OCI-M2 (cell line): ENCODE measurements around the gene PREPL.
"Not testable (repeated sequence)": the region's sequence is repeated elsewhere in the genome, so short reads cannot be mapped to it uniquely, and the experiment has no call there.

Experiments used
- DNase-seq: peaks from one replicate; lab custom pipeline; 2025; ENCODE audit not compliant: unreplicated experiment; lab: John Stamatoyannopoulos, UW

Gene PREPL

GRCh38 chr2:44349506-44349905 is 11.8 kb downstream of the PREPL start:
- DNase-seq: no peak

GRCh38 chr2:44348400-44348799 is 12.9 kb downstream of the PREPL start:
- no peak for DNase-seq

- no peak for DNase-seq
Observed at GRCh38 chr2:44347526-44347925, 13.8 kb downstream of the PREPL start.

- no peak for DNase-seq
Observed at GRCh38 chr2:44342854-44343253, 18.4 kb downstream of the PREPL start.

- DNase-seq: no peak
Observed at GRCh38 chr2:44335806-44336538, 25.3 kb downstream of the PREPL start.

GRCh38 chr2:44333994-44334393 is 27.3 kb downstream of the PREPL start:
- no peak for DNase-seq

GRCh38 chr2:44330801-44331200 is 30.5 kb downstream of the PREPL start:
- DNase-seq: no peak

- no peak for DNase-seq
Observed at GRCh38 chr2:44329343-44329742, 32.0 kb downstream of the PREPL start.

GRCh38 chr2:44328750-44329149 is 32.5 kb downstream of the PREPL start:
- DNase-seq: no peak

- no peak for DNase-seq
Observed at GRCh38 chr2:44326548-44327264, 34.6 kb downstream of the PREPL start.

GRCh38 chr2:44325897-44326296 is 35.4 kb downstream of the PREPL start:
- no peak for DNase-seq

GRCh38 chr2:44324971-44325426 is 36.3 kb downstream of the PREPL start:
- no peak for DNase-seq

- no peak for DNase-seq
Observed at GRCh38 chr2:44321360-44321759, 39.9 kb downstream of the PREPL start.

- no peak for DNase-seq
Observed at GRCh38 chr2:44320832-44321231, 40.5 kb downstream of the PREPL start.

GRCh38 chr2:44315945-44316344 is 45.3 kb downstream of the PREPL start:
- no peak for DNase-seq

- DNase-seq: no peak
Observed at GRCh38 chr2:44314362-44314761, 46.9 kb downstream of the PREPL start.

- no peak for DNase-seq
Observed at GRCh38 chr2:44310287-44310686, 51.0 kb downstream of the PREPL start.

GRCh38 chr2:44305882-44306281 is 55.4 kb downstream of the PREPL start:
- no peak for DNase-seq

- DNase-seq: no peak
Observed at GRCh38 chr2:44304258-44304657, 57.0 kb downstream of the PREPL start.

- not testable (repeated sequence) for DNase-seq
Observed at GRCh38 chr2:44303766-44304165, 57.5 kb downstream of the PREPL start.

GRCh38 chr2:44301111-44301510 is 60.2 kb downstream of the PREPL start:
- no peak for DNase-seq

- DNase-seq: no peak
Observed at GRCh38 chr2:44299635-44300034, 61.7 kb downstream of the PREPL start.
